Endothelial cell of umbilical vein (primary cell): Measurements from ENCODE around the gene DAPL1.

Experiments used
- EZH2 ChIP-seq: IDR thresholded peaks from 2 replicates; pipeline ENCODE4 v1.6.1; 2012; ENCODE audit warnings: borderline replicate concordance, low read depth, mild to moderate bottlenecking, moderate library complexity, low read length, inconsistent platforms; ENCODE audit not compliant: severe bottlenecking
- FOS ChIP-seq: IDR thresholded peaks from 2 replicates; pipeline ENCODE4 v1.6.1; 2011; ENCODE audit warnings: mild to moderate bottlenecking, low read length, moderate library complexity, borderline replicate concordance; ENCODE audit not compliant: insufficient read depth
- GATA2 ChIP-seq: IDR thresholded peaks from 2 replicates; pipeline ENCODE4 v1.7.0; 2011; ENCODE audit warnings: low read depth, mild to moderate bottlenecking, moderate library complexity, mixed read lengths, low read length; ENCODE audit not compliant: insufficient read length, insufficient read depth
- JUN ChIP-seq: IDR thresholded peaks from 2 replicates; pipeline ENCODE4 v1.6.1; 2011; ENCODE audit warnings: borderline replicate concordance, low read depth; ENCODE audit not compliant: insufficient read length, insufficient read depth
- MYC ChIP-seq: IDR thresholded peaks from one replicate; pipeline ENCODE4 v1.6.1; 2011; ENCODE audit warnings: mild to moderate bottlenecking, low read depth, low read length
- POLR2A ChIP-seq: IDR thresholded peaks from 2 replicates; pipeline ENCODE4 v1.6.1; 2012; ENCODE audit warnings: low read depth, mild to moderate bottlenecking, control low read depth, low read length
- POLR2AphosphoS5 ChIP-seq: IDR thresholded peaks from 2 replicates; pipeline ENCODE4 v1.6.1; 2012; ENCODE audit warnings: low read depth, mild to moderate bottlenecking, control low read depth, low read length, moderate library complexity; ENCODE audit not compliant: insufficient read depth
- TF ChIP-seq, protein P1 (sequence below), 2 donors: IDR thresholded peaks; 1 replicate in 1 of 2; 2 replicates in 1 of 2; pipeline ENCODE4 v1.5.1; 2011; ENCODE audit warnings: low read length in 2 of 2, mild to moderate bottlenecking in 2 of 2, moderate library complexity in 2 of 2, control low read depth in 1 of 2, inconsistent platforms in 1 of 2, low read depth in 1 of 2; ENCODE audit not compliant: insufficient read depth in 1 of 2; ENCODE audit errors: extremely low read depth in 1 of 2
- TF ChIP-seq, protein P2 (sequence below): IDR thresholded peaks from 2 replicates; pipeline ENCODE4 v1.6.1; 2011; ENCODE audit not compliant: insufficient read depth, insufficient read length

DNA sequence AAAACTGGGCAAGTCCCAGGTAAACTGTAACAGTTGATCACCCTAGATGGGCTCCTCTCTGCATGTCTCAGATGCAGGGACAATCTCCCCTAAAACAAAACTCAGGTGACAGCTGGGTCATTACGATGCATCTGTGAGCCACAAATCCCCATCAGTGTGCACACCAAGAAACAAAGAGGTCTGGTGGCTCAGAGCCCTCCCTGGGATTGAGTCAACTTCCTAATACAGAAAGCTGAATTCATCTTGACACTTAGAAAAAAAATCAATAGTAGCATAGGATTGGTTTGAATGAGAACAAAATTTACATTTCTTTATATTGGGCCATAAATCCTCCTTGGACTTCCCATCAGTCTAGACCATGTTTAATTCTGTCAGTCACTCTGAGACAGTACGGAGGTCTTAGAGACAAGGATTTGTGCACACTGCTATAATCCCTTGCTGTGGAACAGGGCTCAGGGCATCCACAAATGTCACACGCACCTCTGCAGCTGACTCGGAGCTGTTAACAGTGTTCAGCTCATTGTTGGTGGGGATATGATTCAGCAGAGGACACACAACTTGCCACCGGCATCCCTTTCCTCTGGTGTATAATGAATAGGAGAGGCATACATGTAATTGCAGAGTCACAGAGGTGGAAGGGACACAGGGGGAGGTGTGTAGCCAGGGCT lies 44.5 kb upstream of the DAPL1 start:
- TF ChIP-seq POLR2A (no peak), FOS (no peak), MYC (no peak), POLR2AphosphoS5 (no peak), JUN (no peak), EZH2 (no peak), GATA2 (no peak)
- TF ChIP-seq, protein P1, sequence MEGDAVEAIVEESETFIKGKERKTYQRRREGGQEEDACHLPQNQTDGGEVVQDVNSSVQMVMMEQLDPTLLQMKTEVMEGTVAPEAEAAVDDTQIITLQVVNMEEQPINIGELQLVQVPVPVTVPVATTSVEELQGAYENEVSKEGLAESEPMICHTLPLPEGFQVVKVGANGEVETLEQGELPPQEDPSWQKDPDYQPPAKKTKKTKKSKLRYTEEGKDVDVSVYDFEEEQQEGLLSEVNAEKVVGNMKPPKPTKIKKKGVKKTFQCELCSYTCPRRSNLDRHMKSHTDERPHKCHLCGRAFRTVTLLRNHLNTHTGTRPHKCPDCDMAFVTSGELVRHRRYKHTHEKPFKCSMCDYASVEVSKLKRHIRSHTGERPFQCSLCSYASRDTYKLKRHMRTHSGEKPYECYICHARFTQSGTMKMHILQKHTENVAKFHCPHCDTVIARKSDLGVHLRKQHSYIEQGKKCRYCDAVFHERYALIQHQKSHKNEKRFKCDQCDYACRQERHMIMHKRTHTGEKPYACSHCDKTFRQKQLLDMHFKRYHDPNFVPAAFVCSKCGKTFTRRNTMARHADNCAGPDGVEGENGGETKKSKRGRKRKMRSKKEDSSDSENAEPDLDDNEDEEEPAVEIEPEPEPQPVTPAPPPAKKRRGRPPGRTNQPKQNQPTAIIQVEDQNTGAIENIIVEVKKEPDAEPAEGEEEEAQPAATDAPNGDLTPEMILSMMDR (IDR thresholded peaks at IDR 0.05; ENCODE audit: extremely low read depth in 1 of 2, insufficient read depth in 1 of 2, low read depth in 1 of 2, low read length in 2 of 2), result no peak
- TF ChIP-seq, protein P2, sequence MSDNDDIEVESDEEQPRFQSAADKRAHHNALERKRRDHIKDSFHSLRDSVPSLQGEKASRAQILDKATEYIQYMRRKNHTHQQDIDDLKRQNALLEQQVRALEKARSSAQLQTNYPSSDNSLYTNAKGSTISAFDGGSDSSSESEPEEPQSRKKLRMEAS, result no peak
